ENCODE data around the gene NALCN.

- TF ChIP-seq BHLHE40 (IDR thresholded peaks at IDR 0.05; ENCODE audit: borderline replicate concordance) (no peak), PKNOX1 (IDR thresholded peaks at IDR 0.05) (no peak), L3MBTL2 (conservative IDR thresholded peaks at IDR 0.05) (no peak), SUZ12 (IDR thresholded peaks at IDR 0.05) (no peak), TARDBP (IDR thresholded peaks at IDR 0.05) (no peak), ARNT (IDR thresholded peaks at IDR 0.05) (no peak)
These were observed 55.8 kb downstream of the NALCN start for GRCh38 chr13:101360525-101360924.

Data from HEK293T (cell line).